ENCODE measurements around the gene TAGLN3.
"Not testable (repeated sequence)": the region's sequence is repeated elsewhere in the genome, so short reads cannot be mapped to it uniquely, and the experiment has no call there.

Gene TAGLN3

GRCh38 chr3:112034436-112034835, 35.7 kb downstream of the TAGLN3 start, which contains the start of gene TMPRSS7:
Gene TMPRSS7, plus strand, starts transcription at chr3:112034736. Its CDS starts 110 bp downstream, at chr3:112034846.
- intact Hi-C loops (cut with DNase I) = no loop called here
- DNase-seq = no peak

GRCh38 chr3:112035241-112035640, 36.5 kb downstream of the TAGLN3 start:
- no peak for DNase-seq
- intact Hi-C loops (cut with DNase I) = no loop called here

- DNase-seq; intact Hi-C loops (cut with DNase I): not testable (repeated sequence)
These were observed 38.5 kb downstream of the TAGLN3 start for GRCh38 chr3:112037194-112037593.

- intact Hi-C loops (cut with DNase I) = no loop called here
- peak in 30 of 42 donors; percentile 13 to 67 (median 40) for DNase-seq
These were observed 40.1 kb downstream of the TAGLN3 start for GRCh38 chr3:112038863-112039262.

- intact Hi-C loops (cut with DNase I) = loop anchor here (10.0 kb wide), 1 partner anchor 57 kb away; no protein-coding TSS in a partner anchor
- no peak for DNase-seq
These were observed 42.6 kb downstream of the TAGLN3 start for GRCh38 chr3:112041321-112041720.

GRCh38 chr3:112042842-112043280, 44.1 kb downstream of the TAGLN3 start:
- intact Hi-C loops (cut with DNase I) = loop anchor here (10.0 kb wide), 1 partner anchor 58 kb away; no protein-coding TSS in a partner anchor
- no peak for DNase-seq

- DNase-seq = peak in 39 of 42 donors; percentile 10 to 84 (median 53)
- intact Hi-C loops (cut with DNase I) = loop anchor here (10.0 kb wide), 1 partner anchor 59 kb away; no protein-coding TSS in a partner anchor
These were observed 45.0 kb downstream of the TAGLN3 start for GRCh38 chr3:112043621-112044201.

- intact Hi-C loops (cut with DNase I) = loop anchor here (10.0 kb wide), 1 partner anchor 62 kb away; no protein-coding TSS in a partner anchor
- DNase-seq = no peak
These were observed 47.9 kb downstream of the TAGLN3 start for GRCh38 chr3:112046599-112046998.

GRCh38 chr3:112047264-112047663, 48.5 kb downstream of the TAGLN3 start:
- intact Hi-C loops (cut with DNase I) = loop anchor here (10.0 kb wide), 1 partner anchor 62 kb away; no protein-coding TSS in a partner anchor
- no peak for DNase-seq

GRCh38 chr3:112048911-112049310, 50.2 kb downstream of the TAGLN3 start:
- intact Hi-C loops (cut with DNase I) = loop anchor here (10.0 kb wide), 1 partner anchor 64 kb away; no protein-coding TSS in a partner anchor
- DNase-seq = no peak

- DNase-seq = no peak
- intact Hi-C loops (cut with DNase I) = no loop called here
These were observed 54.5 kb downstream of the TAGLN3 start for GRCh38 chr3:112053229-112053628.

GRCh38 chr3:112056451-112056929, 57.8 kb downstream of the TAGLN3 start:
- intact Hi-C loops (cut with DNase I) = no loop called here
- no peak for DNase-seq

- no peak for DNase-seq
- intact Hi-C loops (cut with DNase I) = no loop called here
These were observed 60.8 kb downstream of the TAGLN3 start for GRCh38 chr3:112059497-112059896.

- DNase-seq = no peak
- intact Hi-C loops (cut with DNase I) = no loop called here
These were observed 62.4 kb downstream of the TAGLN3 start for GRCh38 chr3:112061152-112061551.

All from head of caudate nucleus (tissue), 42 donors.